ENCODE results near the gene CD40. TPM values are rescaled to one million over a fixed set of nuclear protein-coding genes. Genes with fewer than 3 reads are reported as not detected.

Gene CD40
- total RNA-seq, 1 donor from 2014 or later: 1.2 TPM

DNA sequence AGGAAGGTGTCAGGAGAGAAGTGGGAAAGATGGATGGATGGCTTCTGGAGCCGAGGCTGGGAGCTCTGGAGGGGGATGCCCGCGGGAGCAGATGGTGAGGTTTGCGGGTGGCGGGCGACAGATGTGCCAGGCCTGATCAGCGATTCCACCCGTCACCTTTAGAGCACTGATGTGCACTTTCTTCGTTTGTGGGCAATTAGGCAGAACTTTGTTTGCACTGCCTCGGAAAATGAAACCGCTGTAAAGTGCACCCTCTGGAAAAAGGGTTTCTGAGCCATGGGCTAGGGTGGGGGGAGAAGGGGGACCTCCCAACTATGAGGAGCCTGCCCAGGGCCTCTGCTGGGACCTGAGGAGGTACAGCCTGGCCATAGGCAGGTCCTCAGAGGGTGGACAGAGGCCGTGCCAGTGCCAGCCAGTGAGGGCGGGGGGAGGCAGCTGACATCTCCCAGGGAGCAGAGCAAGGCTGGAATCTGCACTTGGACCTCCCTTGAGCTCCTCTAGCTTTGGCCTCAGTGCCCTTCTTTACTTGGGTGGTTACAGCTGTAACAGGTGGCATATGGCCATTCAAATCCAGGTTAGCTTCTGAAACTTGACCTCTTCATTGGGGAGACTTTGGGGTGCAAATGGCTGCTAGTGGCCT lies 58.7 kb downstream of the CD40 start:
- peaks cover 1% of the 10 kb centered on the region for H3K9me3 Mint-ChIP-seq (ENCODE audit: unreplicated experiment)
- TF ChIP-seq, protein P1, sequence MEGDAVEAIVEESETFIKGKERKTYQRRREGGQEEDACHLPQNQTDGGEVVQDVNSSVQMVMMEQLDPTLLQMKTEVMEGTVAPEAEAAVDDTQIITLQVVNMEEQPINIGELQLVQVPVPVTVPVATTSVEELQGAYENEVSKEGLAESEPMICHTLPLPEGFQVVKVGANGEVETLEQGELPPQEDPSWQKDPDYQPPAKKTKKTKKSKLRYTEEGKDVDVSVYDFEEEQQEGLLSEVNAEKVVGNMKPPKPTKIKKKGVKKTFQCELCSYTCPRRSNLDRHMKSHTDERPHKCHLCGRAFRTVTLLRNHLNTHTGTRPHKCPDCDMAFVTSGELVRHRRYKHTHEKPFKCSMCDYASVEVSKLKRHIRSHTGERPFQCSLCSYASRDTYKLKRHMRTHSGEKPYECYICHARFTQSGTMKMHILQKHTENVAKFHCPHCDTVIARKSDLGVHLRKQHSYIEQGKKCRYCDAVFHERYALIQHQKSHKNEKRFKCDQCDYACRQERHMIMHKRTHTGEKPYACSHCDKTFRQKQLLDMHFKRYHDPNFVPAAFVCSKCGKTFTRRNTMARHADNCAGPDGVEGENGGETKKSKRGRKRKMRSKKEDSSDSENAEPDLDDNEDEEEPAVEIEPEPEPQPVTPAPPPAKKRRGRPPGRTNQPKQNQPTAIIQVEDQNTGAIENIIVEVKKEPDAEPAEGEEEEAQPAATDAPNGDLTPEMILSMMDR (IDR thresholded peaks at IDR 0.05; ENCODE audit: partially characterized antibody, unreplicated experiment): no peak
- H3K27me3 Mint-ChIP-seq (ENCODE audit: unreplicated experiment): peaks cover 7% of the 10 kb centered on the region
- no peak overlapping the region for H3K27ac Mint-ChIP-seq (ENCODE audit: unreplicated experiment)
- H3K4me1 Mint-ChIP-seq (ENCODE audit: low read depth, unreplicated experiment): peaks cover 14% of the 10 kb centered on the region
- no peak overlapping the region for H3K4me3 Mint-ChIP-seq (ENCODE audit: unreplicated experiment)
- no peak for DNase-seq
- no peaks in the 10 kb centered on the region for H3K36me3 Mint-ChIP-seq (ENCODE audit: unreplicated experiment)

GRCh38 chr20:46177768-46178167 lies 59.7 kb downstream of the CD40 start:
- DNase-seq: no peak
- Mint-ChIP-seq H3K36me3 (ENCODE audit: unreplicated experiment) (no peaks in the 10 kb centered on the region), H3K9me3 (ENCODE audit: unreplicated experiment) (peaks cover 1% of the 10 kb centered on the region), H3K27me3 (ENCODE audit: unreplicated experiment) (peaks cover 4% of the 10 kb centered on the region), H3K4me3 (ENCODE audit: unreplicated experiment) (no peak overlapping the region), H3K27ac (ENCODE audit: unreplicated experiment) (no peak overlapping the region), H3K4me1 (ENCODE audit: low read depth, unreplicated experiment) (peaks cover 20% of the 10 kb centered on the region)
- TF ChIP-seq, protein P1 (IDR thresholded peaks at IDR 0.05; ENCODE audit: partially characterized antibody, unreplicated experiment): no peak

GRCh38 chr20:46178891-46179290 lies 60.8 kb downstream of the CD40 start:
- no peaks in the 10 kb centered on the region for H3K36me3 Mint-ChIP-seq (ENCODE audit: unreplicated experiment)
- TF ChIP-seq, protein P1 (IDR thresholded peaks at IDR 0.05; ENCODE audit: partially characterized antibody, unreplicated experiment): no peak

More at GRCh38 chr20:46178891-46179290, 60.8 kb downstream of the CD40 start:
- Mint-ChIP-seq H3K9me3 (ENCODE audit: unreplicated experiment) (peaks cover 1% of the 10 kb centered on the region), H3K27ac (ENCODE audit: unreplicated experiment) (no peak overlapping the region), H3K27me3 (ENCODE audit: unreplicated experiment) (peaks cover 4% of the 10 kb centered on the region), H3K4me3 (ENCODE audit: unreplicated experiment) (no peak overlapping the region), H3K4me1 (ENCODE audit: low read depth, unreplicated experiment) (peaks cover 23% of the 10 kb centered on the region)
- no peak for DNase-seq

Other genes with a start within 250 kb of the CD40 start
- 10.2 TPM for gene ZSWIM1, start 237.1 kb upstream of the CD40 start, total RNA-seq (ENCODE audit: unreplicated experiment)
- gene SPATA25, start 230.7 kb upstream of the CD40 start, total RNA-seq (ENCODE audit: unreplicated experiment): 1.2 TPM
- 3.5 TPM for gene NEURL2, start 227.1 kb upstream of the CD40 start, total RNA-seq (ENCODE audit: unreplicated experiment)
- 63.7 TPM for gene CTSA, start 227.0 kb upstream of the CD40 start, total RNA-seq (ENCODE audit: unreplicated experiment)
- 29.7 TPM for gene PLTP, start 206.2 kb upstream of the CD40 start, total RNA-seq (ENCODE audit: unreplicated experiment)
- gene PCIF1, start 183.6 kb upstream of the CD40 start, total RNA-seq (ENCODE audit: unreplicated experiment): 37.6 TPM
- 23.1 TPM for gene ZNF335, start 146.1 kb upstream of the CD40 start, total RNA-seq (ENCODE audit: unreplicated experiment)
- 0.17 TPM for gene MMP9, start 109.4 kb upstream of the CD40 start, total RNA-seq (ENCODE audit: unreplicated experiment)
- 10.4 TPM for gene SLC12A5, start 89.1 kb upstream of the CD40 start, total RNA-seq (ENCODE audit: unreplicated experiment)
- 42.9 TPM for gene NCOA5, start 28.4 kb upstream of the CD40 start, total RNA-seq (ENCODE audit: unreplicated experiment)
- gene CDH22, start 190.2 kb downstream of the CD40 start, total RNA-seq (ENCODE audit: unreplicated experiment): 7.9 TPM

Data from glutamatergic neuron (in vitro differentiated cells).